ENCODE measurements around the gene MUSTN1.

The MUSTN1 gene

DNA sequence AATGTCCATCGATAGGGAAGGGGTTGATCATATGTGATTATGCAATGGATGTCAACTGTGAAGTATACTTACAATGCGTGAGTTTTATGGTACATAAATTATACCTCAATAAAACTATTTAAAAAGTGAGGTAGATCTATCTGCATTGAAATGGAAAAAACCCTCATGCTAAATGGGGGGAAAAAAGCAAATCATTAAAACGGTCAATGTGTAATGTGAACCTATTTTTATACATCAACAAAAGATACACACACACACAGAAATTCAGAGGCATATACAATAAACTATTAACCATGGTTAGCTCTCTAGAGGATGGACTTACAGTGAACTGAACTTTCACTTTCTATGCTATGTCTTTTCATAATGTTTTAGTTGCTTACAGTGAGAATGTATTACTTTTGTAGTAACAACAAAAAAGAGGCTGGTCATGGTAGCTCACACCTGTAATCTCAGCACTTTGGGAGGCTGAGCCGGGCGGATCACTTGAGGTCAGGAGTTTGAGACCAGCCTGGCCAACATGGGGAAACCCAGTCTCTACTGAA lies 39.4 kb upstream of the MUSTN1 start:
- H3K4me1 ChIP-seq (ENCODE audit: insufficient read depth, low read length, severe bottlenecking): peaks cover 20% of the 10 kb centered on the region
- no peak overlapping the region for H3K4me2 ChIP-seq (ENCODE audit: low read length)
- peaks cover 5% of the 10 kb centered on the region for H3K36me3 ChIP-seq (ENCODE audit: insufficient read depth, low read length)
- H2AFZ ChIP-seq (ENCODE audit: low read length): no peak overlapping the region
- no peak overlapping the region for H3K9ac ChIP-seq (ENCODE audit: low read length)
- no peak for TF ChIP-seq EZH2 (IDR thresholded peaks at IDR 0.05; ENCODE audit: borderline replicate concordance, low read length)
- TF ChIP-seq, protein P1, sequence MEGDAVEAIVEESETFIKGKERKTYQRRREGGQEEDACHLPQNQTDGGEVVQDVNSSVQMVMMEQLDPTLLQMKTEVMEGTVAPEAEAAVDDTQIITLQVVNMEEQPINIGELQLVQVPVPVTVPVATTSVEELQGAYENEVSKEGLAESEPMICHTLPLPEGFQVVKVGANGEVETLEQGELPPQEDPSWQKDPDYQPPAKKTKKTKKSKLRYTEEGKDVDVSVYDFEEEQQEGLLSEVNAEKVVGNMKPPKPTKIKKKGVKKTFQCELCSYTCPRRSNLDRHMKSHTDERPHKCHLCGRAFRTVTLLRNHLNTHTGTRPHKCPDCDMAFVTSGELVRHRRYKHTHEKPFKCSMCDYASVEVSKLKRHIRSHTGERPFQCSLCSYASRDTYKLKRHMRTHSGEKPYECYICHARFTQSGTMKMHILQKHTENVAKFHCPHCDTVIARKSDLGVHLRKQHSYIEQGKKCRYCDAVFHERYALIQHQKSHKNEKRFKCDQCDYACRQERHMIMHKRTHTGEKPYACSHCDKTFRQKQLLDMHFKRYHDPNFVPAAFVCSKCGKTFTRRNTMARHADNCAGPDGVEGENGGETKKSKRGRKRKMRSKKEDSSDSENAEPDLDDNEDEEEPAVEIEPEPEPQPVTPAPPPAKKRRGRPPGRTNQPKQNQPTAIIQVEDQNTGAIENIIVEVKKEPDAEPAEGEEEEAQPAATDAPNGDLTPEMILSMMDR (IDR thresholded peaks at IDR 0.05; ENCODE audit: low read length): no peak
- H3K79me2 ChIP-seq (ENCODE audit: insufficient read depth, low read length): no peaks in the 10 kb centered on the region
- no peaks in the 10 kb centered on the region for H4K20me1 ChIP-seq (ENCODE audit: insufficient read depth, low read length)
- H3K9me2 ChIP-seq (ENCODE audit: low read depth, low read length): no peaks in the 10 kb centered on the region
- no peak overlapping the region for H3K4me3 ChIP-seq (ENCODE audit: low read depth, low read length, poor library complexity, severe bottlenecking)
- H3F3A ChIP-seq (ENCODE audit: insufficient read depth, low read length): no peaks in the 10 kb centered on the region
- H3K9me3 ChIP-seq (ENCODE audit: low read length): no peaks in the 10 kb centered on the region
- H3K27me3 ChIP-seq (ENCODE audit: insufficient read depth, low read length): no peaks in the 10 kb centered on the region
- H3K27ac ChIP-seq (ENCODE audit: low read depth, low read length, poor library complexity, severe bottlenecking): no peak overlapping the region

DNA sequence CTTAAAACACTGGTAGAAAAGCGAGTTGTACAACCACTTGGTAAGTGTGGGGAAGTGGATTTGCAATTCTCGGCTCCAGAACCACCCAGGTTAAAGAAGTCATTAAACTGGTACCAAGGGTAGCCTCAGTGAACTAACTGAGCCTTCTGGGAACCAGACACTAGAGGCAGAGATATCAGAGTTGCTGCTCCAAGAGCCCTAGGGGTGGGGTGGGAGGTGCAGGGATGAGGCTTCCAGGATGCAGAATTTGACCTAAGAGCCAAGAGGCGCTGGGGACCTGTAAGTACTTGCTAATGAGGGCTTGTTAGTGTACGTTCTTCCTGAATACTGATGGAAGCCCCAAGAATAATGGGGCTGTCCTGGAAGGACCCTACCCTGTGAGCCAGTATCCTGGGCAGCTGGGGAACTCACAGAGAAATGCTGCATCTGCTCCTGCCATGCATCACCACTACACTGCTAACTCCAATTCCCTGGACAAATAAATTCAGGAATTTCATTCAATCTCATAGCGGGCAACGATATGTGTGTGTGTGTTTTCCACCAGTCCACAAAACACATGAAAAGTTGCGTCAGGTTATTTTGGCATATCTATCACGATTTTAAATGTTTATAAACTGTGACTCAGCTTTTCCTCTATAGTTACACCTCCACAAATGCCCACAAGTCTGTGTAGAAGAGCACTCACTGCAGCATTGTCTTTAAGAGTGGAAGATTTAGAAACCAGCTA lies 38.8 kb upstream of the MUSTN1 start:
- Histone ChIP-seq H3K4me3 (ENCODE audit: low read depth, low read length, poor library complexity, severe bottlenecking) (no peak overlapping the region), H3K9me3 (ENCODE audit: low read length) (no peaks in the 10 kb centered on the region)

DNA sequence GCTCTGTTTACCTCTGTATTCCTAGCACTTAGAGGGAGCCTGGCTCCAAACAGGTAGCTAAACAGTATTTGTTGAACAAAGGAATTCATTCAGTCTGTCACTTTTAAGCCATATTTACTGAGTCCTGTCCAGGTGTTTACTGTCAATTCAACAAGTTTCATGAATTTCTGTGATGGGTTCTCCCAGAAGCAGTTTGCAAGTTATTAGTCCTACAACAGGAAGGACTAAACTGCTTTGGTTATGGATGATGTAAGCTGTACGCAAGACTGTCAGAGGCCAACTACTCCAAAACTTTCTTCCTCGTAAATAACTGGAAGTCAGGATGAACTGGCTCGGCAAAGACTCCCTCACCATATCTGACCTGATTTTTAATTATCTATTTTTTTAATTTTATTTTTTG lies 37.4 kb upstream of the MUSTN1 start:
- no peak for TF ChIP-seq EZH2 (IDR thresholded peaks at IDR 0.05; ENCODE audit: borderline replicate concordance, low read length)
- TF ChIP-seq, protein P1 (IDR thresholded peaks at IDR 0.05; ENCODE audit: low read length): no peak
- Histone ChIP-seq H3K4me2 (ENCODE audit: low read length) (no peak overlapping the region), H3K9me2 (ENCODE audit: low read depth, low read length) (no peaks in the 10 kb centered on the region), H3K36me3 (ENCODE audit: insufficient read depth, low read length) (no peaks in the 10 kb centered on the region), H3K9ac (ENCODE audit: low read length) (no peak overlapping the region), H3K4me1 (ENCODE audit: insufficient read depth, low read length, severe bottlenecking) (peaks cover 20% of the 10 kb centered on the region), H2AFZ (ENCODE audit: low read length) (no peak overlapping the region), H3K4me3 (ENCODE audit: low read depth, low read length, poor library complexity, severe bottlenecking) (no peak overlapping the region), H3K27ac (ENCODE audit: low read depth, low read length, poor library complexity, severe bottlenecking) (no peak overlapping the region), H3K9me3 (ENCODE audit: low read length) (no peaks in the 10 kb centered on the region), H3K27me3 (ENCODE audit: insufficient read depth, low read length) (no peaks in the 10 kb centered on the region), H3F3A (ENCODE audit: insufficient read depth, low read length) (no peaks in the 10 kb centered on the region), H3K79me2 (ENCODE audit: insufficient read depth, low read length) (no peaks in the 10 kb centered on the region), H4K20me1 (ENCODE audit: insufficient read depth, low read length) (no peaks in the 10 kb centered on the region)

More for the DNA sequence above, 38.8 kb upstream of the MUSTN1 start:
- H2AFZ ChIP-seq (ENCODE audit: low read length): no peak overlapping the region
- H3K36me3 ChIP-seq (ENCODE audit: insufficient read depth, low read length): peaks cover 2% of the 10 kb centered on the region
- H3K9me2 ChIP-seq (ENCODE audit: low read depth, low read length): no peaks in the 10 kb centered on the region
- H3F3A ChIP-seq (ENCODE audit: insufficient read depth, low read length): no peaks in the 10 kb centered on the region
- no peaks in the 10 kb centered on the region for H3K79me2 ChIP-seq (ENCODE audit: insufficient read depth, low read length)
- no peak overlapping the region for H3K9ac ChIP-seq (ENCODE audit: low read length)
- no peak overlapping the region for H3K4me2 ChIP-seq (ENCODE audit: low read length)
- TF ChIP-seq, protein P1 (IDR thresholded peaks at IDR 0.05; ENCODE audit: low read length): no peak
- TF ChIP-seq EZH2 (IDR thresholded peaks at IDR 0.05; ENCODE audit: borderline replicate concordance, low read length): no peak
- H3K27me3 ChIP-seq (ENCODE audit: insufficient read depth, low read length): no peaks in the 10 kb centered on the region
- peaks cover 20% of the 10 kb centered on the region for H3K4me1 ChIP-seq (ENCODE audit: insufficient read depth, low read length, severe bottlenecking)
- no peaks in the 10 kb centered on the region for H4K20me1 ChIP-seq (ENCODE audit: insufficient read depth, low read length)
- H3K27ac ChIP-seq (ENCODE audit: low read depth, low read length, poor library complexity, severe bottlenecking): no peak overlapping the region
